DMS 273 (cell line): ENCODE measurements around the gene ZNF831.

Experiments
- DNase-seq: peaks from one replicate; lab custom pipeline; 2025; ENCODE audit not compliant: unreplicated experiment; lab: John Stamatoyannopoulos, UW

Gene ZNF831

DNA sequence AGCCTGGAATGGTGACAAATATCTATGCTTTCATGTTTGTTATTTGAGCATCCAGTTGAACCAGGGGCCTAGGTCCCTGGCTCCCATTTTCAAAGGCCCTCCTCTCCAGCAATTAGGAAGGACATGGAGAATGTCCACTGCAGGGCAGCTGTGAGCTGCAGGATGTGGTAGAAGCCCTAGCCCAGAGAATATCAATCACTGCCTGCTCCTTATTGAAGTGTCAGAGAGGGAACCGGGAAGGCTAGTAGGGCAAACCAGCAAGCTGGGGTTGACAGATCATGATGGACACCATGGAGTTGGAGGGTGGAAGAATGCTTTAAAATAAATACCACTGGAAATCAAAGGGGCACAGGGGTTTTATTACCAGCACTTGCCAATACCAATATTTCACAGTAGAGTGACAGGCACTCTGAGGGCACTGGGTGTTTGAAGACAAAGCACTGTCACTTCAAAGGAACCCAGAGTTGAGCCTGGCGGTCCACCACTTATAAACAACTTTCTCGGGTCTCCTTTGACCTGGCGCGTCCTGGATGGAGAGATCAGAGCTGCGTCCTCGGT, 47.7 kb downstream of the ZNF831 start:
- no peak for DNase-seq

DNA sequence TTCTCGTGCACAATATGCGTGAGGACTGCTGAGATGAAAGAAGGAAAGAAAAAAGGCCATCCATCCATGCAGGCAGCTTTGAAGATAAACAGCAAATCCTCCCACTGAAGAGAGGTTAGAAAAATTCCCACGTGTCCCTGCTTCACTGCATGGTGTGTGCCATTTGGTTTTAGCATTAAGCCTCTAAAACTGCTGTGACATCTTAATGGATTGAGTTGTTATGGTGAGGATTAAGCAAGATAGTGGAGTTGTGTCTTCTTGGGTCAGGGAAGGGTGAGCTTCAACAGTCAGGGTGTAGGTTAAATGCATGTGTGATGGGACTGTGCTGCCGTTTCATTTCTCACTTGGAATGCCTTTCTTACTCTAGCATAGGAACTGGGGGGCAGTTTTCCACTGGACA, 50.5 kb downstream of the ZNF831 start:
- no peak for DNase-seq

GRCh38 chr20:59214606-59215547, 51.3 kb downstream of the ZNF831 start:
- DNase-seq, result no peak

GRCh38 chr20:59217173-59217572, 53.6 kb downstream of the ZNF831 start:
- DNase-seq, result no peak

DNA sequence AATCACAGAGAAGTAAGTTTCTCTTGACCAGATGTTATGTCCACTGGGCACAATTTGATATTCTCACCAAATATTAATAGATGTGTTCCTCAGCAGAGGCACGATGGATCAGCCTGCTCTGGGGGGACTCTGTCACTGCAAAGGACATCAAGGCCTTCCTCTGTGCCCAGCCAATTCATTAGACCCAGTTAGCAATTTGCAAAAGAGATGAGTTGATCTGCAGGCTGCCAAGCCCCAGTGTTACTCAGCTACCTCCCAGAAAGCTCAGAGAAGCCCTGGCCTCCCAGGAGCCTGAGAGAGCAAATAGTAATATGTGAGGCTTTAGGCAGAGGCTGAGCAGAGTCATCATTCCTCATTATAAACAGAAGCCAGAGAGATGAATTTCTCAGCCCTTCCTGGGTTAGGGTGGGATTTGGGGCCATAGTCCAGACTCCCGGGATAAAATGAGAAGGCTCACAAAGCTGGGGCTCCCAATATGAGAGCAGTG, 54.2 kb downstream of the ZNF831 start:
- DNase-seq, result no peak

DNA sequence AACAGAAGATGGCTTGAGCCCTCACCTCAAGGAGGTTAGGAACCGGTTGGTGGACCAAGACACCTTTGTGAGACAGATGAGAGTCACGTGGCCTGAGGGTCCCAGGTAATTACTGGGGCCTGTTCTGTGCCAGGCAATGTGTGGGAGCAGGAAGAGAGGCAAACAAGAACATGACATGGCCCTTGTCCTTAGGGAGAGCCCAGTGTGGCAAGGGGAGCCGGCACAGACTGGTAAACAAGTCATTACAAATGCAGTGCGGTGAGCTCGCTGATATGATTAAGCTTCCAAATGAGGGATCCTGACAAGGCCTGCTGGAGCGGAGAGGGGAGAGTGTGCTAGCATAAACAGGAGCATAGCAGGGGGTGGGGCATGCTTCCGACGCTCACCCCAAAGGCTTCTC, 55.6 kb downstream of the ZNF831 start:
- no peak for DNase-seq

DNA sequence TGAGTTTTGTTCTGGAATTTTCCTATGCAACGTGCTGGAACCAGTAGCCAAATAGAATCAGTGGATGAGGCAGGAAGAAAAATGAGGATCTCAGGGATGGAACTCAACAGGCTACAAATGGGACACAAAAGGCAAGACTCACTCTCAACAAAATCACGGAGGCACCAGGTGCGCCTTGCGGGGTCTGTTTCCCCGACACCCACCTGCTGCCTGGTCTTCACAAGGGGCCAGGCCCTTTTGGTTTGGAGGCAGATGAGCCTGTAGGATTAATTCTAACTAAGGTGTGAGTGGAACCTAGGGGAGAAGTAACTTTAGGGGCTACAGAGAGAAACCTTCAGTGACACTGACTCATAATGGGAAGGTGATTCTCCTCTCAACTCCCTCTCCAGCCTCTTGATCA, 56.5 kb downstream of the ZNF831 start:
- DNase-seq, result no peak

- DNase-seq, result peak; percentile 15
These were observed 57.6 kb downstream of the ZNF831 start for GRCh38 chr20:59221049-59221706.

- DNase-seq, result no peak
These were observed 58.2 kb downstream of the ZNF831 start for GRCh38 chr20:59221707-59222252.

GRCh38 chr20:59222253-59223181, 58.9 kb downstream of the ZNF831 start:
- peak; percentile 92 for DNase-seq

GRCh38 chr20:59223182-59223601, 59.6 kb downstream of the ZNF831 start:
- peak; percentile 63 for DNase-seq

GRCh38 chr20:59223750-59224149, 60.1 kb downstream of the ZNF831 start:
- no peak for DNase-seq

DNA sequence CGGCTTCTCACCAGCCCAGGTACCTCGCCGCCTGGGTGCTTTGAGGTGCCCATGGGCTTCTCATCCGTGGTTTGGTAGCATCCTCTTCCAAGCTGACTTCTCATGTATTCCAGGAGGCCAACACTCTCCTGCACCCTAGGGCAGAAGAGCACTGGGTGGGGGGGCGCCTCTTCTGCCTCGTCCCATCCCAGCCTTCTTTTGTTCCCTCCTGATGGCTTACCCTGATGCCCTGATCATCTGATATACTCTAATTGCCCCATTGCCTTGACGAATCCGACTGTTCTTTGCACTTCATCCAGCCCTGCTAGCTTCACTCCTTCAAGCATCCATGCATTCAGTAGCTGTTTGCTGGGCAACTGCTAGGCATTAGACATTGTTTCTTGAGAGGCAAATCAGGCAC, 60.6 kb downstream of the ZNF831 start:
- no peak for DNase-seq

- DNase-seq, result no peak
These were observed 66.8 kb downstream of the ZNF831 start for GRCh38 chr20:59230385-59230784.

DNA sequence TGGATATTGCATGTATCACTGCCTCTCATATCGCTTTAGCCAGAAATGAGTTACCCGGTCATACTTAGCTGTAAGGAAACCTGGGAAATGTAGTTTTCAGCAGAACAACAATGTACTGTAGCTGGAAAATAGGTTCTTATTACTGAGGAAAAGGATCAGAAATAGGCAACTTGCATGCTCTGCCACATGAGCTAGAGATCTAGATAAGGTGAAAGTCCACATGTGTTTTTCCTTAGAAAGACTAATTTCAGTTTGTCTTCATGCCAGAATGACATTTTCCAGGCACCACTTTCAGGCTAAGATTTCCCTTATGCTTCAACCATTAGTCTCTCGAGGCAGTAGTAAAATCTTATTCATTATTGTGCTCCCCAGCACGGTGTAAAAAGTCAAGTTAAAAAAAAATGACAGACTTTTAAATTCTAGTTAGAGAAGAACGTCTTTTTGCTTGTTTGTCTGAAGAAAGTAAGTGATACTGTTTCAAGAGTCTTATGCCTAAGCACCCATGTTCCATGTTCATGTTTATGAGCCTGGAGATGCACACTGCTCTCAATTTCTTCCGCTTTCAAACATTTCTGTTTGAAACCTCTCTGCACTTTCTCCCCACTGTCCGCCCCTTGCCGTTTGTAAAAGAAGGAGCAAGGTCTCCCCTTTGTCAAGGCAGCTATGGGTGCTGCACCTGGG, 67.6 kb downstream of the ZNF831 start:
- DNase-seq, result no peak

GRCh38 chr20:59232618-59233017, 69.0 kb downstream of the ZNF831 start:
- DNase-seq, result no peak

DNA sequence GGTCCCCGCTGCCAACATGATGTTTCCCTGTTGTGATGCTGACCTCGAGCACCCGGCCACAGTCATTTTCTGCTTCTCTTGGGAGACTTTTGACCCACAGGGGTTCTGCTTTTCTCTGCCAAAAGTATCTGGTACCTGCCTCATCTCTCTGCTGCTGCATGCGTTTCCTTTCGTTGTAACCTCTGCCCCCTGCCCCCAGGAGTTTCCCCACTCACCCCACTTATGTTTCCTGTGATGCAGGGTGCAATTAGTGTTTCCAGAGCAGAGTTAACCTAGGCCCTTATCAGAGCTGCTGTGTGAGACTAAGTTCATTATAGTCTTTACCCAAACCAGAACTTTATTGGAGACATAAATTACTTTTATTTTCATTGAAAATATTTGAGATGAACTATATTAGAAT, 71.6 kb downstream of the ZNF831 start:
- DNase-seq, result no peak

- DNase-seq, result no peak
These were observed 76.4 kb downstream of the ZNF831 start for GRCh38 chr20:59240006-59240405.

- no peak for DNase-seq
These were observed 79.3 kb downstream of the ZNF831 start for GRCh38 chr20:59242714-59243626.
